ENCODE data around the gene KLHL40. TPM values are rescaled to one million over a fixed set of nuclear protein-coding genes. Genes with fewer than 3 reads are reported as not detected.

The KLHL40 gene
- total RNA-seq, 1 donor from 2014 or later = not detected

DNA sequence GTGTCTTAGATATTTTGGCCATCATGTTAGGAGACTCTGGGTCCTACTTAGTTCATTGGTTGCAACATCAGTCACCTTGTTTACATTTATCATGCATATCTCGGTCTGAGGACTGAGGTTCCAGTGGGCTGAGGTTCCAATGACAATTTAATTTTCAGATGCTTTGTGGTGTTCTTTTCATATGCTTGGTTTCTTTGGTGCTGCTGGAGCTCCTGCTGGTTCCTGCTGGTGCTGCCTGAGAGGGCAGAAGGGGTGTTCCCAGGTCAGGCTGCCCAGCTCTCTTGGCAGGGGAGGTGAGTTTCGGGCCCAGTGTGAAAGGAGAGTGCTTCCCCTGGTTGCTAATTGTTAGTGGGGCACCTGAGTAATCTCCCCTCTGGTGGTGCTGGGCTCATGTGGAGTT lies 6.9 kb upstream of the KLHL40 start:
- Mint-ChIP-seq H3K27me3 (ENCODE audit: unreplicated experiment) (peaks cover 47% of the 10 kb centered on the region), H3K36me3 (ENCODE audit: unreplicated experiment) (no peaks in the 10 kb centered on the region), H3K4me3 (ENCODE audit: unreplicated experiment) (no peak overlapping the region), H3K27ac (ENCODE audit: unreplicated experiment) (no peak overlapping the region), H3K9me3 (ENCODE audit: unreplicated experiment) (no peaks in the 10 kb centered on the region), H3K4me1 (ENCODE audit: unreplicated experiment) (peaks cover 3% of the 10 kb centered on the region)
- TF ChIP-seq, protein P1, sequence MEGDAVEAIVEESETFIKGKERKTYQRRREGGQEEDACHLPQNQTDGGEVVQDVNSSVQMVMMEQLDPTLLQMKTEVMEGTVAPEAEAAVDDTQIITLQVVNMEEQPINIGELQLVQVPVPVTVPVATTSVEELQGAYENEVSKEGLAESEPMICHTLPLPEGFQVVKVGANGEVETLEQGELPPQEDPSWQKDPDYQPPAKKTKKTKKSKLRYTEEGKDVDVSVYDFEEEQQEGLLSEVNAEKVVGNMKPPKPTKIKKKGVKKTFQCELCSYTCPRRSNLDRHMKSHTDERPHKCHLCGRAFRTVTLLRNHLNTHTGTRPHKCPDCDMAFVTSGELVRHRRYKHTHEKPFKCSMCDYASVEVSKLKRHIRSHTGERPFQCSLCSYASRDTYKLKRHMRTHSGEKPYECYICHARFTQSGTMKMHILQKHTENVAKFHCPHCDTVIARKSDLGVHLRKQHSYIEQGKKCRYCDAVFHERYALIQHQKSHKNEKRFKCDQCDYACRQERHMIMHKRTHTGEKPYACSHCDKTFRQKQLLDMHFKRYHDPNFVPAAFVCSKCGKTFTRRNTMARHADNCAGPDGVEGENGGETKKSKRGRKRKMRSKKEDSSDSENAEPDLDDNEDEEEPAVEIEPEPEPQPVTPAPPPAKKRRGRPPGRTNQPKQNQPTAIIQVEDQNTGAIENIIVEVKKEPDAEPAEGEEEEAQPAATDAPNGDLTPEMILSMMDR (IDR thresholded peaks at IDR 0.05) = no peak
- no peak for DNase-seq (ENCODE audit: extremely low spot score, unreplicated experiment)

DNA sequence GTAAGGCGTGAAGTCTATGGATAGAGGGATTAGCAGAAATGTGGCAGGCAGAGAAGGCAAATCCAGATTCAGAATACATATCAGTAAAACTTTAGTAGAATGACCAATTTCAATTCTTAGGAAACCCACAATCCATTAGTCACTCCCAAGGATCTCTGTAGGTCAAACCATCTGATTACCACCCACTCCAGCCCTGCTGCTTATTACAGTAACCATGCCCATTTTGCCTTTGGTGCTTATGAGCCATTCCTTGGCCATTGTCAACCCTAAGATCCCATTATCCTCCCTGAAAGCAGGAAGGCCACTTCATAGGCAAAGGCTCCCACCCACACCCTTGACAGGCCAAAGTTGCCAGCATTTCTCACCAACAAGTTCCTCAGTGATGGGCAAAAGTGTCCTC lies 5.1 kb upstream of the KLHL40 start:
- TF ChIP-seq, protein P1 (IDR thresholded peaks at IDR 0.05) = no peak
- Mint-ChIP-seq H3K4me1 (ENCODE audit: unreplicated experiment) (peaks cover 8% of the 10 kb centered on the region), H3K27me3 (ENCODE audit: unreplicated experiment) (peaks cover 40% of the 10 kb centered on the region), H3K4me3 (ENCODE audit: unreplicated experiment) (no peak overlapping the region), H3K27ac (ENCODE audit: unreplicated experiment) (no peak overlapping the region), H3K9me3 (ENCODE audit: unreplicated experiment) (no peaks in the 10 kb centered on the region), H3K36me3 (ENCODE audit: unreplicated experiment) (no peaks in the 10 kb centered on the region)
- no peak for DNase-seq (ENCODE audit: extremely low spot score, unreplicated experiment)

DNA sequence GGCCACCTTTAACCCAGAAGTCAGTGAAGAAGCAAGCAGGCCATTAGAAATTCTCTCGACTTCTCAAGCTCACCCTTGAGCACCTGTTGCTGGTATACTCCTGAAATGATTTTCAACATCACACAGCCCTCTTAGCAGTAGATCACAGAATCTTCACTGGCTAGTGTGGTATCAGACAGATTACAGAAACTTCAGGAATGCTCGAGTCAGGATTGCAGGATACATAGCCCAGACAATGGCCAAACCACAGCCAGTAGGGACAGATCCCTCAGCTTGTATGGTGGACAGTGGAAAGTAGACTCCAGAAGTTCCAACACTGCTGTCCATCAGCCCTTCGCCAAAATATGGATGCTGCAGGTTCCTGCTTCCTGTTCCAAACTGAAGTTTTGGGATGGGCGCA lies 4.5 kb upstream of the KLHL40 start:
- no peak overlapping the region for H3K27ac Mint-ChIP-seq (ENCODE audit: unreplicated experiment)

DNA sequence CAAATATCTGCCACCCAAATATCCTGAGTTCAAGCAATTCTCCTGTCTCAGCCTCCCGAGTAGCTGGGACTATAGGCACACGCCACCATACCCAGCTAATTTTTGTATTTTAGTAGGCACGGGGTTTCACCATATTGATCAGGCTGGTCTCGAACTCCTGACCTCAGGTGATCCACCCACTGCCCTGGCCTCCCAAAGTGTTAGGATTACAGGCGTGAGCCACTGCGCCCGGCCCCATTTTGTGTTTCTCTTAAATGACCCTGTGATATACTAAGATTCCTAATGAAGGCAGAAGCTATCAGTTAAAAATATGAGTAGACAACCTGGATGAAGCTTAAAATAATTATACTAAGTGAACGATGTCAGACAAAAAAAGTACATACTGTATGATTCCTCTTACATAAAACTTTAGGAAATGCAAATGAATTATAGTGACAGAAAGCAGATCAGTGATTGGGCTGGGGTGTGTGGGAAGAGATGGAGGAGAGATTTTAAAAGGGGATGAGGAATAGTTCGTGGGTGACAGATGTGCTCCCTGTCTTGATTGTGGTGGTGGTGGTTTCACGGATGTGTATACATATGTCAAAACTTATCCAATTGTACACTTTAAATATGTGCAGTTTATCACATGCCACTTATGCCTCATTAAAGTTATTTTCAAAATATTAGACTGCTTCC lies 3.8 kb upstream of the KLHL40 start:
- Mint-ChIP-seq H3K4me3 (ENCODE audit: unreplicated experiment) (no peak overlapping the region), H3K27me3 (ENCODE audit: unreplicated experiment) (peaks cover 36% of the 10 kb centered on the region), H3K9me3 (ENCODE audit: unreplicated experiment) (no peaks in the 10 kb centered on the region), H3K4me1 (ENCODE audit: unreplicated experiment) (peaks cover 8% of the 10 kb centered on the region), H3K27ac (ENCODE audit: unreplicated experiment) (no peak overlapping the region), H3K36me3 (ENCODE audit: unreplicated experiment) (no peaks in the 10 kb centered on the region)
- TF ChIP-seq, protein P1 (IDR thresholded peaks at IDR 0.05) = no peak
- DNase-seq (ENCODE audit: extremely low spot score, unreplicated experiment) = no peak

More for the DNA sequence above, 4.5 kb upstream of the KLHL40 start:
- Mint-ChIP-seq H3K4me1 (ENCODE audit: unreplicated experiment) (peaks cover 8% of the 10 kb centered on the region), H3K9me3 (ENCODE audit: unreplicated experiment) (no peaks in the 10 kb centered on the region), H3K27me3 (ENCODE audit: unreplicated experiment) (peaks cover 40% of the 10 kb centered on the region), H3K4me3 (ENCODE audit: unreplicated experiment) (no peak overlapping the region), H3K36me3 (ENCODE audit: unreplicated experiment) (no peaks in the 10 kb centered on the region)
- no peak for DNase-seq (ENCODE audit: extremely low spot score, unreplicated experiment)
- TF ChIP-seq, protein P1 (IDR thresholded peaks at IDR 0.05) = no peak

DNA sequence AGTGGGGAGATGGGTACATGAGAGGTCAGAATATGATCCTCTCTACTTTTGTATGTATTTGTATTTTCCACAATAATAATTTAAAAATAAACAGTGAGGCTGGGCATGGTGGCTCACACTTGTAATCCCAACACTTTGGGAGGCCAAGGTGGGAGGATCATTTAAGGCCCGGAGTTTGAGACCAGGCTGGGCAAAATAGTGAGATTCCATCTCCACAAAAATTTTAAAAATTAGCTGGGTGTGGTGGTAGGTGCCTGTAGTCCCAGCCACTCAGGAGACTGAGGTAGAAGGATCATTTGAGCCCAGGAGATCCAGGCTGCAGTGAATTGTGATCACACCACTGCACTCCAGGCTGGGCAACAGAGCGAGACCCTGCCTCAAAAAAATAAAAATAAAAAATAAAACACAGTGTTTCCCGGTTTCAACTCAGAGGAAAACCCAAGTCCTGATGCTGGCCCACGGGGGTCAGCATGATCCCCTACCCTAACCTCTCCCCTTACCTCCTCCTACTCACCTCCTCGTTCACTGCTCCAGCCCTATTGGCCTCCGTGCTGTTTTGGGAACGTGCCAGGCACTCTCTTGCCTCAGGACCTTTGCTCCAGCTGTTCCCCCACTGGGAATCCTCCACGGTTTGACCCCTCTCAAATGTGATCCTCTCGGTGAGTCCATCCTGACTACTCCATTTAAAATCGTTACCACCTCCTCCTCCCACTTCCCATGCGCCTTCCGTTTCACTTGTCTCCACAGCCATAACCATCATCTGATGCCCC lies 2.9 kb upstream of the KLHL40 start:
- TF ChIP-seq, protein P1 (IDR thresholded peaks at IDR 0.05) = no peak
- Mint-ChIP-seq H3K9me3 (ENCODE audit: unreplicated experiment) (no peaks in the 10 kb centered on the region), H3K27ac (ENCODE audit: unreplicated experiment) (no peak overlapping the region), H3K4me1 (ENCODE audit: unreplicated experiment) (peaks cover 8% of the 10 kb centered on the region), H3K4me3 (ENCODE audit: unreplicated experiment) (no peak overlapping the region), H3K36me3 (ENCODE audit: unreplicated experiment) (no peaks in the 10 kb centered on the region), H3K27me3 (ENCODE audit: unreplicated experiment) (peaks cover 30% of the 10 kb centered on the region)
- DNase-seq (ENCODE audit: extremely low spot score, unreplicated experiment) = no peak
